ENCODE measurements around the gene CARD9. TPM values are rescaled to one million over a fixed set of nuclear protein-coding genes. Genes with fewer than 3 reads are reported as not detected.
"Not testable (repeated sequence)": the region's sequence is repeated elsewhere in the genome, so short reads cannot be mapped to it uniquely, and the experiment has no call there.

The CARD9 gene
- total and polyA plus RNA-seq, 2 experiments from 2014 or later: 0.11 to 0.60 TPM

DNA sequence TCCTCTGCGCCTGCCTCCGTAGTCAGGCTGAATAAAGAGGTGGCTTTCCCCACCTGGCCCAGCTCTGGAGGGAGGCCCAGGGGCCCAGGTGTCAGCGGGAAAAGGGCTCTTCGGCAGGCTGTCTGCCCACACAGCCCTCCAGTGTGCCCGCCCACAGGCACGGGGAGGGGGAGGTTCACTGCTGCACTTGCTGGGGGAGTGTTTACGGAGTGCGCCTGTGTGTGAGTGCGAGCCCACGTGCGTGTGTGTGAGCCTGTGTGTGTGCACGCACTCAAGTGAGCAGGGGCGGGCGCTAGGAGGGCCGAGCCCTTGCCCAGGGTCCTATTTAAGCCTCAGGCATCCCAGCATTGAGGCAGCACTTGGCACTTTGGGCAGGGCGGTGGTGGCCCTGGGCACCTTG, 20.8 kb downstream of the CARD9 start:
- no peaks in the 10 kb centered on the region for H3K9me3 ChIP-seq (ENCODE audit: low read depth)
- H3K79me2 ChIP-seq (ENCODE audit: insufficient read depth): no peaks in the 10 kb centered on the region
- H3F3A ChIP-seq (ENCODE audit: insufficient read depth): 0 out of 2 replicates have a peak, but pooled peaks cover 3% of the 10 kb centered on the region
- no peaks in the 10 kb centered on the region for H3K27me3 ChIP-seq (replicated peaks; ENCODE audit: insufficient read depth)
- no peaks in the 10 kb centered on the region for H3K36me3 ChIP-seq (ENCODE audit: low read depth)
- no peak overlapping the region for H3K4me2 ChIP-seq (ENCODE audit: unreplicated experiment)
- in situ Hi-C loops (cut with MboI): no loop called here
- H3K9me2 ChIP-seq (ENCODE audit: insufficient read depth): no peaks in the 10 kb centered on the region
- no peak overlapping the region for H3K27ac ChIP-seq
- no peaks in the 10 kb centered on the region for H4K20me1 ChIP-seq (ENCODE audit: insufficient read depth)
- H3K4me3 ChIP-seq: no peak overlapping the region
- H2AFZ ChIP-seq: no peak overlapping the region
- TF ChIP-seq EZH2 (IDR thresholded peaks at IDR 0.05; ENCODE audit: insufficient read depth, poor library complexity, severe bottlenecking) (no peak), EZH2phosphoT487 (IDR thresholded peaks at IDR 0.05; ENCODE audit: insufficient read depth, low read depth) (no peak)
- DNase-seq: no peak
- peaks cover 8% of the 10 kb centered on the region for H3K4me1 ChIP-seq (ENCODE audit: insufficient read depth)
- 83 to 84% methylated on average over 11 to 14 of the region's 16 CpGs for WGBS, 2 experiments (ENCODE audit: low coverage in 1 of 2, low lambda C conversion rate in 2 of 2, missing lambda C conversion rate in 2 of 2)
- H3K9ac ChIP-seq: no peak overlapping the region

GRCh38 chr9:136351868-136352267, 21.6 kb downstream of the CARD9 start:
- WGBS, 2 experiments (ENCODE audit: low coverage in 1 of 2, low lambda C conversion rate in 2 of 2, missing lambda C conversion rate in 2 of 2): 93 to 100% methylated on average over 9 to 17 of the region's 24 CpGs
- H3K27me3 ChIP-seq (replicated peaks; ENCODE audit: insufficient read depth); H2AFZ ChIP-seq; H3K4me3 ChIP-seq; H3F3A ChIP-seq (ENCODE audit: insufficient read depth); H3K36me3 ChIP-seq (ENCODE audit: low read depth); H3K9me3 ChIP-seq (ENCODE audit: low read depth); H4K20me1 ChIP-seq (ENCODE audit: insufficient read depth); H3K27ac ChIP-seq; H3K4me1 ChIP-seq (ENCODE audit: insufficient read depth); H3K9ac ChIP-seq; in situ Hi-C loops (cut with MboI); H3K4me2 ChIP-seq (ENCODE audit: unreplicated experiment); DNase-seq; H3K79me2 ChIP-seq (ENCODE audit: insufficient read depth); H3K9me2 ChIP-seq (ENCODE audit: insufficient read depth): not testable (repeated sequence)

DNA sequence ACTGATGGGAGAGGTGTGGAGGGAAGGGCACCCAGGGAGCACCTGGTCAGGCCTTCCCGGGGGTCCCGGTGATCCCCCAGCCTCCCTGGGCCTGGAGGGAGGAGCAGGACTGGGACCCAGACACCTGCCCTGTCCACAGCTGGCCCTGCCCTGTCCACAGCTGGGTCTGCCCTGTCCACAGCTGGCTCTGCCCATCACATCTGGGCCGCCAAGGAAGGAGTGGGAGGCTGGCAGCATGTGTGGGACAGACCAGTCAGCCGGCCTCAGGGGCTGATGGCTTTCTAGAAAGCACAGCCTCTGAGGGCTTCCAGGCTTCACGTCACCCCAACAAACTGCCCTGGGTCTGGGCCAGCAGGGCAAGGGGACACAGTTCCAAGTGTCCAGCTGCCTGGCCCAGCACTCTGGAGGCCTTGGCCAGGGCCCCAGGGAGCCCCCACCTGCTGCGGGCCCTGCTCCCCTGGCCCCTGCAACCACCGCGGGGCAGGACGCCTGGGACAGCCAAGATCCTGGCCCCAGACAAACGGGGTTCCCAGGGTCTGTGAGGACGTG, 22.1 kb downstream of the CARD9 start:
- 0 out of 2 replicates have a peak, but pooled peaks cover 3% of the 10 kb centered on the region for H3F3A ChIP-seq (ENCODE audit: insufficient read depth)
- H3K9me3 ChIP-seq (ENCODE audit: low read depth): no peaks in the 10 kb centered on the region
- H3K9me2 ChIP-seq (ENCODE audit: insufficient read depth): no peaks in the 10 kb centered on the region
- H4K20me1 ChIP-seq (ENCODE audit: insufficient read depth): no peaks in the 10 kb centered on the region
- H3K79me2 ChIP-seq (ENCODE audit: insufficient read depth): no peaks in the 10 kb centered on the region
- TF ChIP-seq EZH2phosphoT487 (IDR thresholded peaks at IDR 0.05; ENCODE audit: insufficient read depth, low read depth) (no peak), EZH2 (IDR thresholded peaks at IDR 0.05; ENCODE audit: insufficient read depth, poor library complexity, severe bottlenecking) (no peak)
- no peak overlapping the region for H2AFZ ChIP-seq
- no peak for DNase-seq
- H3K4me2 ChIP-seq (ENCODE audit: unreplicated experiment): no peak overlapping the region
- 77 to 79% methylated on average over 10 of the region's 11 CpGs for WGBS, 2 experiments (ENCODE audit: low coverage in 1 of 2, low lambda C conversion rate in 2 of 2, missing lambda C conversion rate in 2 of 2)
- no peak overlapping the region for H3K9ac ChIP-seq
- no peaks in the 10 kb centered on the region for H3K27me3 ChIP-seq (replicated peaks; ENCODE audit: insufficient read depth)
- no peaks in the 10 kb centered on the region for H3K36me3 ChIP-seq (ENCODE audit: low read depth)
- no peak overlapping the region for H3K4me3 ChIP-seq
- H3K4me1 ChIP-seq (ENCODE audit: insufficient read depth): peaks cover 12% of the 10 kb centered on the region
- H3K27ac ChIP-seq: no peak overlapping the region
- in situ Hi-C loops (cut with MboI): no loop called here

GRCh38 chr9:136349546-136349945, 23.9 kb downstream of the CARD9 start:
- in situ Hi-C loops (cut with MboI): no loop called here
- TF ChIP-seq EZH2phosphoT487 (IDR thresholded peaks at IDR 0.05; ENCODE audit: insufficient read depth, low read depth) (no peak), EZH2 (IDR thresholded peaks at IDR 0.05; ENCODE audit: insufficient read depth, poor library complexity, severe bottlenecking) (no peak)
- Histone ChIP-seq H3K9me3 (ENCODE audit: low read depth) (no peaks in the 10 kb centered on the region), H3F3A (ENCODE audit: insufficient read depth) (peaks cover 7% of the 10 kb centered on the region; the same call in 1 of the 2 replicates), H4K20me1 (ENCODE audit: insufficient read depth) (no peaks in the 10 kb centered on the region), H3K4me3 (no peak overlapping the region), H3K4me2 (ENCODE audit: unreplicated experiment) (no peak overlapping the region), H2AFZ (no peak overlapping the region), H3K4me1 (ENCODE audit: insufficient read depth) (peaks cover 24% of the 10 kb centered on the region), H3K79me2 (ENCODE audit: insufficient read depth) (no peaks in the 10 kb centered on the region), H3K27ac (no peak overlapping the region), H3K36me3 (ENCODE audit: low read depth) (no peaks in the 10 kb centered on the region), H3K27me3 (replicated peaks; ENCODE audit: insufficient read depth) (no peaks in the 10 kb centered on the region), H3K9ac (no peak overlapping the region), H3K9me2 (ENCODE audit: insufficient read depth) (no peaks in the 10 kb centered on the region)
- 89 to 94% methylated on average over 18 to 24 of the region's 24 CpGs for WGBS, 2 experiments (ENCODE audit: low coverage in 1 of 2, low lambda C conversion rate in 2 of 2, missing lambda C conversion rate in 2 of 2)
- no peak for DNase-seq

DNA sequence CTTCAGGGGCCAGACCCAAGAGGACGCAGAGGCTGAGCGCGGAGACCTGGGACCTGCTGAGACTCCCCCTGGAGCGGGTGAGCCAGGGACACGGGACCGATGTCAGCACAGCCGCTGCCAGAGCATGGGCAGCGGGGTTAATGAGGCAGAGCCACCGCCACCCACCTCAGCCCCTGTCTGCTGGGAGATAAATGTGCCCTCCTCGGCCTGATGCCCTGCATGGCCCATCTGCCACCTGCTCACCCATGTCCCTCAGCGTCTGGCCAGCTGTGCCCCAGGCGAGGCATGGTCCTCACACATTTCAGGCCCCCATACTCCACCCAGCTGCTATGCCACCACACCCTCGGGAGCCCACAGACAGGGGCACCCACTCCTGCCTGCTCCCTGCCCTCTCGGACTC, 24.8 kb downstream of the CARD9 start:
- Histone ChIP-seq H3K27ac (no peak overlapping the region), H3K4me3 (no peak overlapping the region), H3K79me2 (ENCODE audit: insufficient read depth) (no peaks in the 10 kb centered on the region), H3F3A (ENCODE audit: insufficient read depth) (peaks cover 8% of the 10 kb centered on the region; the same call in 1 of the 2 replicates), H3K9me2 (ENCODE audit: insufficient read depth) (no peaks in the 10 kb centered on the region), H2AFZ (no peak overlapping the region), H3K27me3 (replicated peaks; ENCODE audit: insufficient read depth) (no peaks in the 10 kb centered on the region), H3K4me2 (ENCODE audit: unreplicated experiment) (no peak overlapping the region), H4K20me1 (ENCODE audit: insufficient read depth) (no peaks in the 10 kb centered on the region), H3K4me1 (ENCODE audit: insufficient read depth) (peaks cover 19% of the 10 kb centered on the region), H3K9me3 (ENCODE audit: low read depth) (no peaks in the 10 kb centered on the region), H3K9ac (no peak overlapping the region), H3K36me3 (ENCODE audit: low read depth) (no peaks in the 10 kb centered on the region)
- TF ChIP-seq EZH2 (IDR thresholded peaks at IDR 0.05; ENCODE audit: insufficient read depth, poor library complexity, severe bottlenecking): no peak
- 88 to 91% methylated on average over 14 of the region's 14 CpGs for WGBS, 2 experiments (ENCODE audit: low coverage in 1 of 2, low lambda C conversion rate in 2 of 2, missing lambda C conversion rate in 2 of 2)
- no peak for DNase-seq
- in situ Hi-C loops (cut with MboI): no loop called here
